HepG2 (cell line): ENCODE measurements around the gene MLYCD. TPM values are rescaled to one million over a fixed set of nuclear protein-coding genes. Genes with fewer than 3 reads are reported as not detected.

Source experiments
- DR1 ChIP-seq: sonication (generic); formaldehyde crosslinking; IDR thresholded peaks from 2 replicates; pipeline ENCODE4 v1.8.0; 2021; ENCODE audit warnings: mild to moderate bottlenecking, missing genetic modification reagents, inconsistent platforms
- FOXO1 ChIP-seq: sonication (generic); formaldehyde crosslinking; IDR thresholded peaks from 2 replicates; pipeline ENCODE4 v1.4.0; 2020; ENCODE audit warnings: missing genetic modification reagents
- FOXP1 ChIP-seq, 2 experiments: fragments of 450-650 bp in 1 of 2; IDR thresholded peaks; 2 replicates each; pipeline ENCODE4 v1.6.1; 2017 to 2018; ENCODE audit warnings: antibody characterized with exemption in 1 of 2
- GMEB1 ChIP-seq: sonication (generic); formaldehyde crosslinking; IDR thresholded peaks from 2 replicates; pipeline ENCODE4 v1.5.1; 2020; ENCODE audit warnings: missing genetic modification reagents, mild to moderate bottlenecking, borderline replicate concordance
- GTF2F1 ChIP-seq: fragments of 150-350 bp; IDR thresholded peaks from 2 replicates; pipeline ENCODE4 v1.6.1; 2014; ENCODE audit warnings: low read length
- HBP1 ChIP-seq: IDR thresholded peaks from 2 replicates; pipeline ENCODE4 v1.6.1; 2016; ENCODE audit warnings: low read depth, control low read depth
- HMGXB4 ChIP-seq, 2 experiments: sonication (generic) in 1 of 2; formaldehyde crosslinking in 1 of 2; IDR thresholded peaks; 2 replicates each; pipeline versions ENCODE4 v1.4.0 to v1.6.1; 2018 to 2020; ENCODE audit warnings: missing genetic modification reagents in 2 of 2, borderline replicate concordance in 1 of 2, low read depth in 1 of 2, mild to moderate bottlenecking in 1 of 2, missing biosample characterization in 1 of 2
- MEIS2 ChIP-seq: sonication (generic); formaldehyde crosslinking; IDR thresholded peaks from 2 replicates; pipeline ENCODE4 v1.9.0; 2021; ENCODE audit warnings: mild to moderate bottlenecking, missing genetic modification reagents
- NCOA2 ChIP-seq: sonication (generic); formaldehyde crosslinking; IDR thresholded peaks from 2 replicates; pipeline ENCODE4 v1.8.0; 2022; ENCODE audit warnings: inconsistent platforms
- NFKBIZ ChIP-seq: IDR thresholded peaks from 2 replicates; pipeline ENCODE4 v1.6.1; 2018; ENCODE audit warnings: missing genetic modification reagents, missing compliant biosample characterization
- NR2F1 ChIP-seq, 2 experiments: fragments of 450-650 bp in 1 of 2; formaldehyde crosslinking in 1 of 2; IDR thresholded peaks; 2 replicates each; pipeline versions ENCODE4 v1.5.0 to v1.6.1; 2016 to 2020; ENCODE audit warnings: mild to moderate bottlenecking in 1 of 2, missing compliant biosample characterization in 1 of 2, missing genetic modification reagents in 1 of 2, moderate library complexity in 1 of 2
- PRDM10 ChIP-seq: sonication (generic); formaldehyde crosslinking; IDR thresholded peaks from 2 replicates; pipeline ENCODE4 v1.4.0; 2020; ENCODE audit warnings: low read depth, missing genetic modification reagents
- REL ChIP-seq: sonication (generic); formaldehyde crosslinking; conservative IDR thresholded peaks from 2 replicates; pipeline ENCODE4 v1.8.0; 2022; ENCODE audit warnings: mild to moderate bottlenecking, missing genetic modification reagents, moderate library complexity
- SSRP1 ChIP-seq: IDR thresholded peaks from 2 replicates; pipeline ENCODE4 v1.6.1; 2016; ENCODE audit warnings: control low read depth
- U2AF1 ChIP-seq: fragments of 200-400 bp; formaldehyde crosslinking; optimal IDR thresholded peaks from 2 replicates; pipeline ENCODE3; 2017; ENCODE audit warnings: mild to moderate bottlenecking, low read depth, low read length
- ZBTB8A ChIP-seq: sonication (generic); formaldehyde crosslinking; IDR thresholded peaks from 2 replicates; pipeline ENCODE4 v1.4.0; 2020; ENCODE audit warnings: mild to moderate bottlenecking, low read depth, missing genetic modification reagents, borderline replicate concordance
- ZMYM3 ChIP-seq: sonication (generic); formaldehyde crosslinking; IDR thresholded peaks from 2 replicates; pipeline ENCODE4 v1.5.1; 2020; ENCODE audit warnings: mild to moderate bottlenecking, missing genetic modification reagents
- ZNF207 ChIP-seq: fragments of 450-650 bp; IDR thresholded peaks from 2 replicates; pipeline ENCODE4 v1.6.1; 2016; ENCODE audit warnings: antibody characterized with exemption, borderline replicate concordance
- ZNF652 ChIP-seq: IDR thresholded peaks from 2 replicates; pipeline ENCODE4 v1.6.1; 2016; ENCODE audit warnings: low read depth, borderline replicate concordance
- ZNF678 ChIP-seq: sonication (generic); formaldehyde crosslinking; IDR thresholded peaks from 2 replicates; pipeline ENCODE4 v1.4.0; 2020; ENCODE audit warnings: mild to moderate bottlenecking, missing genetic modification reagents
- polyA plus RNA-seq, 8 experiments: library from polyadenylated mRNA; depleted of rRNA in 3 of 8; stranded (reverse) in 7 of 8; unstranded in 1 of 8; fragments of >200 nt; fragmentation: Illumina TruSeq in 4 of 8; extraction: Trizol in 4 of 8; gene quantifications; 2 replicates each; pipeline versions ENCODE4 v1.2.1 to v1.2.3, GENCODE V29; 2011 to 2016; ENCODE audit warnings: low read depth in 4 of 8, missing spikeins in 1 of 8, mixed read lengths in 1 of 8; ENCODE audit not compliant: insufficient read depth in 1 of 8
- total RNA-seq, 5 experiments: library from RNA; depleted of rRNA; stranded (reverse); fragments of >200 nt; fragmentation: Illumina TruSeq; extraction: Trizol; gene quantifications; 2 replicates each; pipeline ENCODE4 v1.2.3, GENCODE V29; 2016; ENCODE audit warnings: low read depth in 1 of 5

Gene MLYCD
- total and polyA plus RNA-seq, 2 of the 13 experiments (the other 11 are each of a cell fraction or from before 2014, with no cell fraction given), result 1.8 to 4.0 TPM

- TF ChIP-seq MEIS2 (CRISPR knock-in tag), result no peak
- TF ChIP-seq ZMYM3, result no peak
- 0 out of 2 replicates have a peak, but pooled peaks have one; percentile 33 for TF ChIP-seq NFKBIZ (CRISPR knock-in tag)
- no peak for TF ChIP-seq ZNF652 (CRISPR knock-in tag)
- no peak for TF ChIP-seq ZNF678 (CRISPR knock-in tag)
- TF ChIP-seq FOXO1, result peak; percentile 54
- no peak for TF ChIP-seq SSRP1 (CRISPR knock-in tag)
- TF ChIP-seq GTF2F1, result no peak
- TF ChIP-seq ZBTB8A (CRISPR knock-in tag), result no peak
- TF ChIP-seq PRDM10 (CRISPR knock-in tag), result no peak
- TF ChIP-seq REL (CRISPR knock-in tag), result no peak
- no peak for TF ChIP-seq U2AF1
- TF ChIP-seq DR1, result no peak
- no peak for TF ChIP-seq HBP1 (CRISPR knock-in tag)
- TF ChIP-seq FOXP1 (IDR thresholded peaks at IDR 0.05), result no peak
- TF ChIP-seq FOXP1 (CRISPR knock-in tag; IDR thresholded peaks at IDR 0.05), result peak; percentile 91
- TF ChIP-seq ZNF207, result no peak
- TF ChIP-seq NCOA2 (CRISPR knock-in tag), result peak; percentile 80
- no peak for TF ChIP-seq GMEB1 (CRISPR knock-in tag)
- TF ChIP-seq HMGXB4 (CRISPR knock-in tag; IDR thresholded peaks at IDR 0.05; ENCODE audit: borderline replicate concordance in 1 of 2, low read depth in 1 of 2), result no peak
- TF ChIP-seq NR2F1 (CRISPR knock-in tag; IDR thresholded peaks at IDR 0.05), result peak in 1 of 2 experiments; percentile 75; a peak in 2 of 4 replicates
Measured at GRCh38 chr16:83946781-83947566, 48.1 kb downstream of the MLYCD start (continued).
